GM19043 (cell line): ENCODE data around the gene CARNS1.
A peak's percentile ranks its signal among the peaks of the same experiment; 100 is the strongest.

Experiments used
- ATAC-seq: cut with Tn5 transposase; IDR thresholded peaks from one replicate; pipeline ENCODE4 v1.9.1; 2021; ENCODE audit warnings: low read depth; ENCODE audit not compliant: unreplicated experiment

Gene CARNS1

DNA sequence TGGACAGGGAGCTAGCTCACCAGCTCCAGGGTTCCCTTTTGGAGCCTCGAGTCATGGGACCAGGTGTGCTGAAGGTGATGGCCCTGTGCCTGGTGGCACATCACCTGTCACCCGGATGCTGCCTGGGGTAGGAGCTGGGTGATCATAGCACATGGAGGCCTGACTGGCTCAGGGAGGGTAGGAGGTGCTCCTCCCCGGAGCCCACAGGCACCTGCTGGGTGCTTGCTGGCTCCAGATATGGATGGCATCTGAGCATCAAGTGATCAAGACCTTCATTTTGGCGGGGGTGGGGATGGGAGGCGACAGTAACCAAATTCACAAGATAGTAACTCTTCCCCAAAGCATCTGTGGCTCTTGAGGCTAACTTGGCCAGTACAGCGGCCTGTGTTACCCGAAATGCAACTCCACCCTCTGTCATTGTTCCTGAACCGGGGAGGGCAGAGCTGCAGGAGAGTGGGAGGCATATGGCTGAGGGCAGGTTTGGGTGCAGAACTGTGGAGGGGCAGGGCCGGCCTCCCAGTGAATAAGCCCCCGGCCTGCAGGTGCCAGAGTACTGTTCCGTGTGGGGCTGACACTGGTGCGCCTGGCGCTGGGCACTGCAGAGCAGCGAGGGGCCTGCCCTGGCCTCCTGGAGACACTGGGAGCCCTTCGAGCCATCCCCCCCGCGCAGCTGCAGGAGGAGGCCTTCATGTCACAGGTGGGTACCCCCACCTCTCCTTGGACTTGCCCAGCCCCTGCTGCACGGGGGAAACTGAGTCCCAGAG, 6.9 kb upstream of the CARNS1 start:
- no peak for ATAC-seq

DNA sequence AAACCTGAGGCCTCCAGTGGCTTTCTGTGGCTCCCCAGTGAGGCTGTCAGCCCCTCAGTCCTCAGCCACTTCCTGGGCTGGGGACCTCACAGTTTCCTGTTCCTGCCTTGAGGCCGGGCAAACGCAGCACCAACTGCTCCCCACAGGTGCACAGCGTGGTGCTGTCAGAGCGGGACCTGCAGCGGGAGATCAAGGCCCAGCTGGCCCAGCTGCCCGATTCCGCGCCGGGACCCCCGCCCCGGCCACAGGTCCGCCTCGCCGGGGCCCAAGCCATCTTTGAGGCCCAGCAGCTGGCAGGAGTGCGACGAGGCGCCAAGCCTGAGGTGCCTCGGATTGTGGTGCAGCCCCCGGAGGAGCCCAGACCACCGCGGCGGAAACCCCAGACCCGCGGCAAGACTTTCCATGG, 6.2 kb upstream of the CARNS1 start:
- ATAC-seq: no peak

DNA sequence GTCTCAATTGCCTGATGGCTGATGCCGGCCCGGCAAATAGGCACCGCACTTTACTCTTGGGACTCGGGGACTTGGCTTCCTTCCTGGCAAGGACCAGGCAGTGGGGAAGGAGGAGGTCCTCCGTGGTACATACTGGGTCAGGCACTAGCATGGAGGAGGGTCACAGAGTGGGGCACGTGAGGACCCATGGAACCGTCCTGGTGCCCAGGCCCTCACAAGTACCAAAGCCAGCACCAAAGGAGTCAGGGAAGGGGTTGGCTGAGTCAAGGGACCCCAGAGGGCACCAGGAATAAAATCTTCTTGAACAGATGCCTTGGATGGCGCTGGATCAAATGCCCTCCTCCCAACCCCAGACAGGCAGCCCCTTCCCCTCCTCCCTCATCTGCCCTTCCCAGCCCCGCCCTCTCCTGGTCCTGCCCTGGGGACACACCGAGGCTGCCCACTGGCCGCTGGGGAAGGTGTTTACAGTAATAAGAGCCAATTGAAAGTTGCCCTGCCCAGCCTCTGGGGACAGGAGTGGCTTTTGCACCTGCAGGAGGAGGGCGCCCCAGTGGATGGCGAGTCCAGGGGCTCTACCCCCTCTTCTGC, 5.6 kb upstream of the CARNS1 start:
- ATAC-seq: no peak

DNA sequence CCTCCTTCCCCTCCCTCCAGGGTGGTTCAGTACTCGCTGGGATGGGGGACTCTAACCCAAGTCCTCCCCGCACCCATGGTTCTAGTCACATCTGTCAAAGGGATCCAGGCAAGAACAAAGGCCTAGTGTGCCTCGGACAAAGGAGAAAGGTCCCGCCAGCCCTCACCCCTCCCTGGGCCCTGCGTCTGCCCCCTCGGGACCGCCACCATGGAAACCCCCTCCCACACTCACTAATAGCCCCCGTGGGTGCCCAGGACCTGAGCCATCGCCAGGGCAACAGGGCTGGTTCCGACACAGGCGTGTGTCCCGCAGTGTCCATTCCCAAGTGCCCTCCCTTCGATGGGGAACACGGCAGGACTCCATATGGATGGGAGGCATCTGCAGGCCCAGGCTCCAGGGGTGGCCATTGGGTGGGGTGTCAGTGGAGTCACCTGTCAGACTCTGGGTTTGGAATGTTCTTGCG, 5.1 kb upstream of the CARNS1 start:
- no peak for ATAC-seq

DNA sequence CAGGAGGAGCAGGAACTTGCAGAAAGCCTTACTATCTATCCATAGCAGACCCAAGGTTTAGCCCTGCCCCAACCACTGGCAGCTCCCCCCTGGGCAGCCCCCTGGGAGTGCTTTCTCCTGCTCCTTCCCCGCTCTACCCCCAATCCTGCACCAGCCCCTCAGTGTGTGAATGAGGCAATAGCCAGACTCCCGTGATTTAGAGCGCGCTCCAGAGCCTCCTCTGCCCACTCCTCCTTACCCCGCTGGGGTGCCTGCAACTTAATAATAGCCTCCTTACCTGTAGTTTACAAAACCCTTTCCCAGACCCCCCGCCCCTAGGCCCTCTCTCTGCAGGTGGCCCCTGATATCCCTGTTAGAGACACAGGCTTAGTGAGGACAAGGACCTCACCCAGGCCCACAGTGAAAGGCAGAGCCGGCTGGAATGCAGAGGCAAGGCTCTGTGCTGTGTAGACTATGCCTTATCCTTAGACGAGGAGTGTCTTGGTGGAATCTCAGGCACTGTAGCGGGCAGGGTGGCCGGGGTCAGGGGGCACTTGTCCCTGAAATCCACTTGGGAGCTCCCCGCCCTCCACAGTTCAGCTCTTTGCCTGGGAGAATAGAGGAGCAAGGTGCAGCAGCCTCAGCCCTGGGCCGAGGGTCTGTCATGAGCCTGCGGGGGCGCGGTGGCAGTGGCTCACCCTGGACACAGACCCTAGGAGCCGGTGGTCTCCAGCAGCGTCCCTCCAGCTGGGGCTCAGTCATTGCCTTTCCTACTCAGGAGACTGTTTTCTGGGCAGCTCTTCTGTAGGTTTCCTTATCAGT, 4.3 kb upstream of the CARNS1 start:
- no peak for ATAC-seq

DNA sequence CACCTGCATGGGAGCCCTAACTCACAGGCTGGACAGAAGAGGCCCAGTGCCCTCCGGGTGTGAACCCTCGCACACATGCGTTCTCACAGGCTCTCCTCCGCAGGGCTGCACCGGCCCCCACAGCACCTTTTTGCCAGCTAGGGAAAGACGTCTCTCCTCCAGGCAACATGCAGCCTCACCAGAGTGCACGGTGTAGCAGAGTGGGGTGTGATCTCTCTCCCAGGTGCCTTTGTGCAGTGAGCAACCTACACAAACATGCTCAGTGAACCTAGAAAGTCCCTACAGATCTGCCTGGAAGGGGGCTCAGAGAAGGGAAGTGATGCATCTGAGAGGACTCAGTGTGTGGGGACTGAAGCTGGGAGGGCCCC, 3.7 kb upstream of the CARNS1 start:
- no peak for ATAC-seq

DNA sequence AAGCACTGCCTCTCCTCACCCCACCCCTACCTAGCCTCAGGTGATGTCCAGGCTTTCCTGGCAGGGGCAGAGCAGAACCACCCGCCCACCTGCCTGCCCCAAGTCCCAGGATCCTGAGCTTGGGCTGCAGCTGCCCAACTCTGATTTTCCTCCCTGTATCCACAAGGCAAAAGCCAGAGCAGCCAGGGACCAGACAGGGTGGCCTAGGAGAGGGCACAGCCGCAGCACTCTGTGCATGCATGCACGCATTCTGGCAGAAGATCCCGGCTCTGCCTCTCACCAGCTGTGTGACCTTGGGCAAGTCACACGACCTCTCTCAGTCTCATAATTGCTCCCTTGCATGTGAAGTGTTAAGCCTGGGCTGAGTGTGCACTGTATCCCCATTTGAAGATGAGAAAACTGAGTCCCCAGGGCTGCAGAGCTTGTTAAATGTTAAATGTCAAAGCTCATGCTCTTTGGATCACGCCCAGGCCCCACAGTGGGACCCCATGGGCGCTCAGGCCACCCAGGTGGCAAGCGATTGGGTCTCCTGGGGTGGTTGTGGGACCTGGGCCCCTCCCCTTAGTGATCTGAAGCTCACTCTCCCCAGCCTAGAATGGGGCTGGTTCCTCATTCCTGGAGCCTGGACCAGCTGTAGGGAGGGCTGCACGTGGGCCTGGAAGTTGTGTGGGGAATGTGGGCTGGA, 2.8 kb upstream of the CARNS1 start:
- no peak for ATAC-seq

DNA sequence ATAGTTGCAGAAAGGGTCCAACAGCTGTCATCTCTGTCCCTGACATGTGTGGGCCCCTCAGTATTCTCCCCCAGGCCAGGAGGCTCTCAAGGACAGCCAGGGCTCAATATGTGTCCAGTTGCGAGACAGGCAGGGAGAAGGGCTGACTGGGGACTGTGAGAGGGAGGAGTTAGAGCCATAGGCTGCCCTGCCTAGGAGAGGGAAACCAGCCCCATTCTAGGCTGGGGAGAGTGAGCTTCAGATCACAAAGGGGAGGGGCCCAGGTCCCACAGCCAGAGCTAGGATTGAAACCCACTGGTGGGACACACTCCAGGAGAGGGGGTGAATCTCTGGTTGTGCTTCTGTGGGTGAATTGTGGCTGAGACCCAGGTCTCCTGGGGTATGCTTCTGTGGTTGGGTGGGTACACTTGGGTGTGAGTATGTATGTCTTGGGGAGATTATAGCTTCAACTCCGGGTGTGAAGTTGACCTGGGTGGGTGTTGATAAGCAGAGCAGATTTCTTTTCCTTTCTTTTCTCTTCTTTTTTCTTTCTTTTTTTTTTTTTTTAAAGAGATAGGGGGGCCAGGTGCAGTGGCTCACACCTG, 2.1 kb upstream of the CARNS1 start:
- ATAC-seq: no peak

DNA sequence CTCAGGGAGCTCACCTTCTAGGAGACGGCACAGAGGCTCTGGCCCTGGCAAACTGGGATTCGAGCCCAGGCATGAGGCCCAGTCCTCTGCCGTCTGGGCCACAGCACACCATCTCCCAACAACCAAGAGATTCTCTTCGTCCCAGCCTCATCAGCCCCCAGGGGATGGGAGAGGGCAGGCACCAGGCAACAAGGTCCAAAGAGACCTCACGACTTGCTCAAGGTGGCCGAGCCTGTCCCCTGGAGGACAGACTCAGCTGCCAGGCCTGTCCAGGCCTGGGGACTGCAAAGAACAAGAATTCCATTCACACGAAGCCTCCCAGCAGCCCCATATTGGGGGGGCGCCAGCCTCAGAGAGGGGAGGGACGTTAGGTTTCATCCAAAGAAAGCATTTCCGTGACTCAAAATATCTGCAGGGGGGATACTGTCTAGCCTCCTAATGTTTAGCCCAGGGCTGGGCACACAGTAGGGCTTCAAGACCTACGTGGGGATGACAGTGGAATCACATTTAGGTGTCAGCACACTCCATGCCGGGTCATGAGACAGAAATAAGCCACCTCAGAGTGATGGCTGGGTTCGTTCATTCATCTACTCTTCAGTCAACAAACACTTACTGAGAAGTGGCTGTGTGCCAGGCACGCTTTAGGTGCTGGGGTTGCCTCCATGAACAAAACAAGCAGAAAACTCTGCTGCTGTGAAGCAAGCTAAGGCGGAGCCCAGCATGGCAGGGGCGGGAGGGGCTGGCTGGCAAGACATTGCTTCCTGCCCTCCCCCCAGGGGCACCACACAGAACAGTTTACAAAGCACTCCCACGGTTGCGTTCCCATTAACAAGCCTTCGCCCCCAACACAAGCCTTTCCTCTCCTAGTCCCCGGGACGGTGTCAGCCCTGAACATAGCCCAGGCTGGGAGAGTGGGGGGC, 1.2 kb downstream of the CARNS1 start:
- ATAC-seq: no peak

DNA sequence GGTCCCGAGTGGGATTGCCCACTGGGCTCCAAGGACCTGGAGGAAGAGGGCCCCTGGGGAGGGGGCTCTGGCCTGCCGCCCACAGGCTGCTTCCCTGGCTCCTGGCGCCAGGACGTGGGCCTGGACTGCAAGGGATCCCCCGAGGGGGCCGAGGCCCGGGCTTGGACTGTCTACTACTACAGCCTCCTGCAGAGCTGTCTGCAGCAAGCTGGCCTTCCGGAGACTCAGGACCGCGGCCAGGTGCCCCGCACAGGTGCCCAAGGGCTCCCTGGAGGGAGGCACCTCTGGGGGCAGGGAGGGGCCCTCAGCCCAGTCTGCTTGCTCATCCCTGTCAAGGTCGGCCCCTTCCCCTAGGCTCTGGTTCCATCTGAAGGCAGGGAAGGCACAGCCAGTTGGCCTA, 1.9 kb downstream of the CARNS1 start:
- ATAC-seq: no peak

DNA sequence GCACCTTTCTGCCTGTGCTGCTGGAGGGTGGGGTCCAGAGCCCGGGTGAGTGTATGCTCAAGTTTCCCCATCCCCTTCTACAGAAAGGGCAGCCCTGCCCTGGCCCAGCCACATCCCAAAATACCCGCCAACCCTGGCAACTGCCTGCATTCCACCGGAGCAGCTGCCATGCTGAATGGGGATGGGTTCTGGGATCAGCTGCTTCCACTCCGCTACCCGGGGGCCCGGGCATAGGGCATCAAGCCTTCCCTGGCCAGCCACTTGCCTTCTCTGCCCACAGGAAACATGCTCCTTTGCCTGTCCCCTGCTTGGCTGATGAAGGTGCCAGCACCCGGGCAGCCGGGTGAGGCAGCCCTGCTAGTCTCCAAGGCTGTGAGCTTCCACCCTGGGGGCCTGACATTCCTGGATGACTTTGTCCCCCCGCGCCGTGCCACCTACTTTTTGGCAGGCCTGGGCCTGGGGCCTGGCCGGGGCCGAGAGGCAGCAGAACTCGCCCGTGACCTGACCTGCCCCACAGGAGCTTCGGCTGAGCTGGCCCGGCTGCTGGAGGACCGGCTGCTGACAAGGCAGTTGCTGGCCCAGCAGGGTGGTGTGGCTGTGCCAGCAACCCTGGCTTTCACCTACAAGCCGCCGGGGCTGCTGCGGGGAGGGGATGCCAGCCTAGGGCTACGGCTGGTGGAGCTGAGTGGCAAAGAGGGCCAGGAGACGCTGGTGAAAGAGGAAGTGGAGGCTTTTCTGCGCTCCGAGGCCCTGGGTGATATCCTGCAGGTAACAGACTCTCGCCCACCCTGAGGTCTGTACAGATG, 3.2 kb downstream of the CARNS1 start:
- no peak for ATAC-seq

DNA sequence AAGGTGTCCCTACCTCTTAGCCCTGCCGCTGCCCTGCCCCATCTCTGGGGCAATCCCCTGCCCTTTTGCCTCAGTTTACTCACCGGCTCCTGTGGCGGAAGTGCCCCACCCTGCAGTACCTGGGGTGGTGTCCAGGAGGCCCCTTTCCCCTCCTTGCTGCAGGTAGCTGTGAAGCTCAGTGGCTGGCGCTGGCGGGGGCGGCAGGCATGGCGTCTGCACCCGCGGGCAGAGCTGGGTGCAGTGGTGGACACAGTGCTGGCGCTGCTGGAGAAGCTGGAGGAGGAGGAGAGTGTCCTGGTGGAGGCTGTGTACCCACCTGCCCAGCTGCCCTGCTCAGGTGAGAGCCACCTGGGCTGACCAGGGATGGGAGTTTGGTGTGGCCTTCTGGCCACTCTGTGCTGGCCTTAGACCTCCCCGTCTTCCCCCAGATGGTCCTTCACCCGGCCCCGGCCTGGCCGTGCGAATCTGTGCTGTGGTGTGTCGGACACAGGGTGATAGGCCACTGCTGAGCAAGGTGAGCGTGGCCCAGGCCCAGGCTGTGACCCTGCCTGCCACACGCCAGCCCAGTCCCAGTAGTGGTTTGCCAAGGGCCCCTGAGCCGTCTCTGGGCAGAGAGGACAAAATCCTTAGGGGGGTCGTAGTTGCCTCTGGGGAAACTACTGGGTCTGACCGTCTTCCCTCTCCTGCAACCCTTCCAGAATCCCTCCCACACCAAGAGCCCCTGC, 4.0 kb downstream of the CARNS1 start:
- no peak for ATAC-seq

DNA sequence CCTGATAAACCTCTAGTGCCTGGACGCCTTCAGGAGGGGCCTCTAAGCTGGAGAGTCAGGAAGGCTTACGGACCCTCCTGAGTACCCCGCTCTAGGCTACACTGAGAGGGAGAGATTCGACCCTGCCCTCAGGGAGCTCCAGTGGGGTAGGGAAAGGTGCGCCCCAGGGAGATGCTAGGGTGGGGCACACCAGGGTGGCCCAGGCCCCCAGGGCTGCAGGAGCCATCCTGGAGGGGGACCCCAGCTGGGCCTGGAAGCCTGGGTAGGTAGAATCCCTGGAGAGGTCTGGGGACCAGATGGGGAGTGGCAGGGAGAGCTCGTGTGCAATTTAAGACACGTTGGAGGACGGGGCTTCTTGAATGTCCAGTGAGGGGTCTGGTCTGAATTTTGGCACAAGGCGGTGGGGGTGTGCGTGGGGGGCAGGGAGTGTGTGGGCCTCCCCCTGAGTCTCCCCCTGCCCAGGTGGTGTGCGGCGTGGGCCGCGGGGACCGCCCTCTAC, 4.7 kb downstream of the CARNS1 start:
- ATAC-seq: no peak

DNA sequence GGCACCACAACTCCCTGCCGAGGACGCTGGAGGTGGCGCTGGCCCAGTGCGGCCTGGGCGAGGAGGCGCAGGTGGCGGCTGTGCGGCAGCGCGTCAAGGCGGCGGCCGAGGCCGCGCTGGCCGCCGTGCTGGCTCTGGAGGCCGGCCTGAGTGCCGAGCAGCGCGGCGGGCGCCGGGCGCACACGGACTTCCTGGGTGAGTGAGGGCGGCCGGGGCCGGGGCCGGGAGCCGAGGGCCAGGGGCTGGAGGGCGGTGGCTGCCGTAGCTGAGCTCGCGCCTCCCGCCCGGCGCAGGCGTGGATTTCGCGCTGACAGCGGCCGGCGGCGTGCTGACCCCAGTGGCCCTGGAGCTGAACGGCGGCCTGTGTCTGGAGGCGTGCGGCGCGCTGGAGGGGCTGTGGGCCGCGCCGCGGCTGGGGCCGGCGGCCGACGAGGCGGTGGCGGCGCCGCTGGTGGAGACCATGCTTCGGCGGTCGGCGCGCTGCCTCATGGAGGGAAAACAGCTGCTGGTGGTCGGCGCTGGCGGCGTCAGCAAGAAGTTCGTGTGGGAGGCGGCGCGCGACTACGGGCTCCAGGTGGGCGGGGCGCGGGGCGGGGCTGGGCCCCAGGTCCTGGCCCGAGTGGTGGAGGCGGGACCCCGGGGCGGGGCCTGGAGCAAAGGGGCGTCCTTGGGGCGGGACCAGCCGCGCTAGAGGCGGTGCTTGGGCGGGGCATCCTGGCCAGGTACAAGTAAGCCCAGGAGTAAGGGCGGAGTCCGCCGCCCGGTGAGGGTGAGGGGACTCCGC, 5.4 kb downstream of the CARNS1 start:
- peak; percentile 94 for ATAC-seq

DNA sequence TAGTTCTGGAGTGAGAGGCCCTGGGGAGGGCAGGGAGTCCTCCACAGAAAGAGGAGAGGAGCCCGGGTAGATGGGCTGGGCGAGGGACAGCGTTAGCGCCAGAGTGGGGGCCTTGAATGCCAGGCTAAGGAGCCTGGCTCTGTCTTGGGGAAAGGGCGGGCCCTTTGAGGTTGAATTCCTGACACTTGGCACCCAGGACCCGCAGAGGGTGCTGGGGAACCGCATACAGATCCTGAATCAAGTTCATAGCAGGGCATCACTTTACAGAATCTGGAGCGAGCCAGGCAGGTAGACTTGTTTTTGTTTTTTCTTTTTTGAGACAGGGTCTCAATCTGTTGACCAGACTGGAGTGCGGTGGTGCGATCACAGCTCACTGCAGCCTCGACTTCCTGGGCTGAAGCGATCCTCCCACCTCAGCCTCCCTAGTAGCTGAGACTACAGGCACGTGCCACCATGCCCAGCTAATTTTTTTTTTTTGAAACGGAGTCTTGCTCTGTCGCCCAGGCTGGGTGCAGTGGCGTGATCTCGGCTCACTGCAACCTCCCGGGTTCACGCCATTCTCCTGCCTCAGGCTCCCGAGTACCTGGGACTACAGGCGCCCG, 6.1 kb downstream of the CARNS1 start:
- no peak for ATAC-seq

DNA sequence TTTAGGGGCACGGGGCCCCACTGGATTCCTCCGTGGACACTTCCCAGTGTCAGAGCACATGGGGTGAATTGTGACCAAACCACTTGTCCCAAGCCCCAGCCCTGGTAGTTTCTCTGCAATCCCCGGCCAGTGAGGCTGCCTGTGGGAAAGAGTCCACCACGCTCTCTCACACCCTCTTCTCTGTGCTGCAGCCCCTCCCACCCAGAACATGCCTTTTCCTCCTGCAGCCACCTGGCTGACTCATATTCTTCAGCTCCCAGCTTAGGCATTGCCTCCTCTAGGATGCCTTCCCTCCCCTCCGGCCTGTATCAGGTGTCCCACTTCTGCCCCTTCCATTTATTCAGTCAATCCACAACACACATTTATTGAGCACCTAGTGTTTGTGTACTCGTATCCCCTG, 7.4 kb downstream of the CARNS1 start:
- no peak for ATAC-seq

DNA sequence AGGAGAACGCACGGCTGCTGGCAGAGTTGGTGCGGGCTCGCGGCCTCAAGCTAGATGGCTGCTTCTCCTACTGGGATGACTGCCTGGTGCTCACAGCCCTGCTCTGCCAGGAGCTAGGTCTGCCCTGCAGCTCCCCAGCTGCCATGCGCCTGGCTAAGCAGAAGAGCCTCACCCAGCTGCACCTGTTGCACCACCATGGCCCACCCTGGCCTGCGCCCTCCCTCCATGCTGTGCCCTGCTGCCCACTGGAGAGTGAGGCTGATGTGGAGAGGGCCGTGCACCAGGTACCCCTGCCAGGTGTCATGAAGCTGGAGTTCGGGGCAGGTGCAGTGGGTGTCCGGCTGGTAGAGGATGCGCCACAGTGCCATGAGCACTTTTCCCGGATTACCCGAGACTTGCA, 8.0 kb downstream of the CARNS1 start:
- no peak for ATAC-seq
